Measurements from ENCODE around the gene AMN. TPM values are rescaled to one million over a fixed set of nuclear protein-coding genes. Genes with fewer than 3 reads are reported as not detected.

The AMN gene
- total RNA-seq, 1 donor from 2014 or later: 0.23 TPM

- Mint-ChIP-seq H3K4me1 (no peaks in the 10 kb centered on the region), H3K27ac (ENCODE audit: unreplicated experiment) (no peak overlapping the region), H3K4me3 (no peak overlapping the region), H3K9me3 (no peaks in the 10 kb centered on the region), H3K27me3 (ENCODE audit: low read depth) (no peaks in the 10 kb centered on the region), H3K36me3 (ENCODE audit: low read depth) (peaks cover 3% of the 10 kb centered on the region)
- no peak for DNase-seq (ENCODE audit: low read depth, low spot score)
- no peak for TF ChIP-seq CTCF (conservative IDR thresholded peaks at IDR 0.05)
Measured at GRCh38 chr14:102943454-102943853, 21.0 kb downstream of the AMN start.

- no peaks in the 10 kb centered on the region for H3K27me3 Mint-ChIP-seq (ENCODE audit: low read depth)
- H3K4me3 Mint-ChIP-seq: no peak overlapping the region
- no peak for TF ChIP-seq CTCF (conservative IDR thresholded peaks at IDR 0.05)
- no peaks in the 10 kb centered on the region for H3K9me3 Mint-ChIP-seq
- no peak for DNase-seq (ENCODE audit: low read depth, low spot score)
- H3K36me3 Mint-ChIP-seq (ENCODE audit: low read depth): peaks cover 3% of the 10 kb centered on the region
- no peaks in the 10 kb centered on the region for H3K4me1 Mint-ChIP-seq
- no peak overlapping the region for H3K27ac Mint-ChIP-seq (ENCODE audit: unreplicated experiment)
Measured at GRCh38 chr14:102943979-102944378, 21.5 kb downstream of the AMN start.

GRCh38 chr14:102944448-102945330, 22.2 kb downstream of the AMN start:
- TF ChIP-seq CTCF (conservative IDR thresholded peaks at IDR 0.05): no peak
- DNase-seq (ENCODE audit: low read depth, low spot score): no peak
- no peaks in the 10 kb centered on the region for H3K27me3 Mint-ChIP-seq (ENCODE audit: low read depth)
- no peaks in the 10 kb centered on the region for H3K9me3 Mint-ChIP-seq
- H3K4me3 Mint-ChIP-seq: no peak overlapping the region
- H3K36me3 Mint-ChIP-seq (ENCODE audit: low read depth): peaks cover 6% of the 10 kb centered on the region
- no peaks in the 10 kb centered on the region for H3K4me1 Mint-ChIP-seq
- H3K27ac Mint-ChIP-seq (ENCODE audit: unreplicated experiment): no peak overlapping the region

DNA sequence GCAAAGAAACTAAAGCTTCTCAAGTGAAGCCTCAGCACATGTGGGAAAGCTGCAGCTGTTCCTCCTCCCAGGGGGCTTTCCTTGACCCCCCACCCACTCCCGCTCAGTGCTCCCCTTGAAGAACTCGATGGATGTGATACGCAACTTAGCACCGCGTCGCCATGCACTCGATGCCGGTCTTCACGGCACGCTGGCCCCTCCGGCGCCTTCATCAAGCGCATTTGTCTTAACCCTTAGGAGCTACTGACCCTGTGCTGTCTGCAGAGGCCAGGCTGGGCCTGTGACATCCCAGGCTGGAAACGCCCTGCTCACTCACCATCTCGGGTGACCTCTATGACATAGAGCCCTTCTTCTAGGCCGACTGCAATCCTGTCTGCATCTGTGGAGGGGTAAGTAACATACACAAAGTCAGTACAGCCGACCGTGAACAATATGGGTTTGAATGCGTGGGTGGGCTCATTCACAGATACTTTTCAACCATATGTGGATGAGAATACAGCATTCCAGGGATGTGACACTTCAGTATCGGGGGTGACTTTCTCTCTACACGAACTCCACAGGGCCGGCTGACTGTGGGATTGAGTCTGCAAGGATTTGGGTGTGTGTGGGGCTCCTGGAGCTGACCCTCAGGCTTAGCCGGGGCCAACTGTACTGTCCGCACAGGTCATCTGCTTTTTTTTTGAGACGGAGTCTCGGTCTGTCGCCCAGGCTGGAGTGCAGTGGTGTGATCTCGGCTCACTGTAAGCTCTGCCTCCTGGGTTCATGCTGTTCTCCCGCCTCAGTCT, 23.1 kb downstream of the AMN start:
- Mint-ChIP-seq H3K36me3 (ENCODE audit: low read depth) (peaks cover 6% of the 10 kb centered on the region), H3K27ac (ENCODE audit: unreplicated experiment) (peak overlapping the region; percentile 35), H3K9me3 (no peaks in the 10 kb centered on the region), H3K27me3 (ENCODE audit: low read depth) (no peaks in the 10 kb centered on the region), H3K4me1 (no peaks in the 10 kb centered on the region), H3K4me3 (no peak overlapping the region)
- no peak for TF ChIP-seq CTCF (conservative IDR thresholded peaks at IDR 0.05)
- DNase-seq (ENCODE audit: low read depth, low spot score): no peak

DNA sequence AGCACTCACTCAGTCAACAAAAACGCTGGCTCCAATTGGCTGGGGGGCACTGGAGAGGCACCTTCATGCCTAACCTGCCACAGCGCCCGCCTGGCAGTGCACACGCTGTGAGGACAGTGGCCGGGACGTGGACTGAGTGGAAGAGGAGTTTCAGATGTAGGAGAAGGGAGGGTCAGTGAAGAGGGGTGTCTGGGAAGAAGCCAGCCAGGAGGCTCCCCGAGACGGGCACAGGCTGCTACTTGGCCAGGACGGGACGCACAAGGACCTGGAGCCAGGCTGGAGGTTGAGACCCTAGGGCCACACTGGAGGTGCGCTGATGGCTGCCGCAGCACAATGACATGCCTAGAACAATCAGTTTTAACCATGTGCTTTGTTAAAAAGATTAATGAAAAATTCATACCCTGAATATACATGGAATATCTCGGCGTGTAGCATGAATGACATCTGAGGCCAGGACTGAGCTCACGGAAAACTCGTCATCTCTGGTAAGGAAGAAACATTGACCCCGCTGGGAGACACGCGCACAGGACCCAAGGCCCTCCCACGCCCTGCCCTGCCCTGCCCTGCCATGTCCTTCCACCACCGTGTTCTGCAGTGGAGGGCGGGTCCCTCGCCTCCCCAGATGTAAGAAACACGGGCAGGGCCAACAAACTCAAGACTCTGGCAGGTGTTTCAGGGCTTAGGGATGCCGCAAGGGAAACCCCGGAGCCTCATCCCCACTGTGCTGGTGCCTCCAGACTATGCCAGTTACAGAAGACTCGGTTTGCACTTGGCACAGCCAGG, 25.0 kb downstream of the AMN start:
- Mint-ChIP-seq H3K4me3 (no peak overlapping the region), H3K27me3 (ENCODE audit: low read depth) (no peaks in the 10 kb centered on the region), H3K4me1 (no peaks in the 10 kb centered on the region), H3K27ac (ENCODE audit: unreplicated experiment) (no peak overlapping the region), H3K9me3 (no peaks in the 10 kb centered on the region), H3K36me3 (ENCODE audit: low read depth) (peaks cover 5% of the 10 kb centered on the region)
- TF ChIP-seq CTCF (conservative IDR thresholded peaks at IDR 0.05): no peak
- DNase-seq (ENCODE audit: low read depth, low spot score): no peak
